Esophagus muscularis mucosa (tissue), 4 donors: ENCODE data around the gene SHC1.

Experiments
- EP300 ChIP-seq: sonication (generic); formaldehyde crosslinking; IDR thresholded peaks from one replicate; pipeline ENCODE4 v1.6.1; 2017; ENCODE audit warnings: antibody characterized with exemption
- POLR2A ChIP-seq: fragments of 450-650 bp; IDR thresholded peaks from one replicate; pipeline ENCODE4 v1.6.1; 2017; ENCODE audit warnings: antibody characterized with exemption, moderate library complexity, mild to moderate bottlenecking, low read depth
- POLR2AphosphoS5 ChIP-seq, 2 donors: sonication (generic); formaldehyde crosslinking; IDR thresholded peaks; one replicate each; pipeline ENCODE4 v1.6.1; 2017; ENCODE audit warnings: antibody characterized with exemption in 2 of 2
- TF ChIP-seq, protein P1 (sequence below), 3 experiments: fragments of 200-600 bp in 2 of 3; fragments of 450-650 bp in 1 of 3; sonication (generic) in 2 of 3; IDR thresholded peaks; one replicate each; pipeline ENCODE4 v1.5.1; 2017 to 2019; ENCODE audit warnings: antibody characterized with exemption in 3 of 3, mild to moderate bottlenecking in 2 of 3, moderate library complexity in 1 of 3

DNA sequence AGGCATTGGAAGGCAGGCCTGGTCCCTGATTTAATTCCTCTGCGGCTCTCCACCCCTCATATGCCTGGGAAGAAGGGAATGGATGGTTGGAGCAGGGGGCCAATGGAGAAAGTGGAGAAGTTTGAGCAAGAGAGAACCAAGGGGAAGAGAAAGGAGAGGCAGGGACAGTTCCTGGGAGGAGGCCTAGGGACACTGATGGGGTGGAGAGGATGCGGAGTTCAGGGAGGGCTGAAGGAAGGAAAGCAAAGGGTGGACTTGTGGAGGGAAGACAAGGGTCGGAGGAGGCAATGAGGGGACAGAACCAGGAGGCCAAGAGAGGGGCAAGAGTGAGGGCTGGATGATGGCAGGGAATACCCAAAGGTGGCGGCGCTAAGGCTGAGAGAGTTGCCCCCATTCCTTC is 39.2 kb upstream of the SHC1 start:
- TF ChIP-seq EP300 (no peak), POLR2AphosphoS5 (IDR thresholded peaks at IDR 0.05) (no peak), POLR2A (no peak)
- TF ChIP-seq, protein P1, sequence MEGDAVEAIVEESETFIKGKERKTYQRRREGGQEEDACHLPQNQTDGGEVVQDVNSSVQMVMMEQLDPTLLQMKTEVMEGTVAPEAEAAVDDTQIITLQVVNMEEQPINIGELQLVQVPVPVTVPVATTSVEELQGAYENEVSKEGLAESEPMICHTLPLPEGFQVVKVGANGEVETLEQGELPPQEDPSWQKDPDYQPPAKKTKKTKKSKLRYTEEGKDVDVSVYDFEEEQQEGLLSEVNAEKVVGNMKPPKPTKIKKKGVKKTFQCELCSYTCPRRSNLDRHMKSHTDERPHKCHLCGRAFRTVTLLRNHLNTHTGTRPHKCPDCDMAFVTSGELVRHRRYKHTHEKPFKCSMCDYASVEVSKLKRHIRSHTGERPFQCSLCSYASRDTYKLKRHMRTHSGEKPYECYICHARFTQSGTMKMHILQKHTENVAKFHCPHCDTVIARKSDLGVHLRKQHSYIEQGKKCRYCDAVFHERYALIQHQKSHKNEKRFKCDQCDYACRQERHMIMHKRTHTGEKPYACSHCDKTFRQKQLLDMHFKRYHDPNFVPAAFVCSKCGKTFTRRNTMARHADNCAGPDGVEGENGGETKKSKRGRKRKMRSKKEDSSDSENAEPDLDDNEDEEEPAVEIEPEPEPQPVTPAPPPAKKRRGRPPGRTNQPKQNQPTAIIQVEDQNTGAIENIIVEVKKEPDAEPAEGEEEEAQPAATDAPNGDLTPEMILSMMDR (IDR thresholded peaks at IDR 0.05), result no peak
